ENCODE results near the gene C12orf42.

DNA sequence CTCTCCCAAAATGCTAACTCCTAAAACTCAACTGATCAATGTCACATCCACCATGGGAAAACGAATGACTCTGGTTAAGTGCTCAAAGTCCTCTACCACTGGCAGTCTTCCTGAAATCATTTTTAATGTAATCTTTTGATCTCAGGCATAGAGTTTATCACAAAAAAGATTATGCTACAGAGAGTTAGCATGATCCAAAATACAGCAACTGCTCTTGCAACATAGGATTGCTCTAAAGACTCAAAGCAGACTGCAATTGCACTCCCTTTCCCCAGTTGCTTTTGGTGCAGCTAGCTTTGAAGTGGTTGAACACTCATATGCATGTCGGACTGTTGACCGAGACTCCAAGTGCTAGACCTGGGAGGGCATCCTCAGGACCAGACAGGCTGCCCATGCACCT lies 109.3 kb downstream of the C12orf42 start:
- no peak for TF ChIP-seq ZNF274 (IDR thresholded peaks at IDR 0.05; ENCODE audit: low read depth, low read length)
- no peak for TF ChIP-seq EZH2phosphoT487 (IDR thresholded peaks at IDR 0.05; ENCODE audit: borderline replicate concordance)
- no peak for TF ChIP-seq POLR2A (IDR thresholded peaks at IDR 0.05; ENCODE audit: borderline replicate concordance, extremely low read depth, insufficient read depth, insufficient read length)
- TF ChIP-seq, protein P1, sequence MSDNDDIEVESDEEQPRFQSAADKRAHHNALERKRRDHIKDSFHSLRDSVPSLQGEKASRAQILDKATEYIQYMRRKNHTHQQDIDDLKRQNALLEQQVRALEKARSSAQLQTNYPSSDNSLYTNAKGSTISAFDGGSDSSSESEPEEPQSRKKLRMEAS (IDR thresholded peaks at IDR 0.05), result no peak
- TF ChIP-seq, protein P2, sequence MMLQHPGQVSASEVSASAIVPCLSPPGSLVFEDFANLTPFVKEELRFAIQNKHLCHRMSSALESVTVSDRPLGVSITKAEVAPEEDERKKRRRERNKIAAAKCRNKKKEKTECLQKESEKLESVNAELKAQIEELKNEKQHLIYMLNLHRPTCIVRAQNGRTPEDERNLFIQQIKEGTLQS (IDR thresholded peaks at IDR 0.05), result no peak
- no peak for TF ChIP-seq RAD21 (IDR thresholded peaks at IDR 0.05; ENCODE audit: low read depth)
- TF ChIP-seq CTCF (IDR thresholded peaks at IDR 0.05 in 2 of 3, conservative IDR thresholded peaks at IDR 0.05 in 1 of 3; ENCODE audit: borderline replicate concordance in 1 of 3, insufficient read depth in 1 of 3, low read depth in 2 of 3, low read length in 2 of 3), result no peak
- no peak for TF ChIP-seq YY1 (IDR thresholded peaks at IDR 0.05; ENCODE audit: extremely low read depth, insufficient replicate concordance, low read depth, low read length)
- no peak for TF ChIP-seq SIN3A (IDR thresholded peaks at IDR 0.05; ENCODE audit: low read depth)

Data from HCT116 (cell line).